GM12891 (cell line): Measurements from ENCODE around the gene THUMPD2.

Experiments
- DNase-seq: peaks from one replicate; pipeline ENCODE4 v3.0.0; 2011; ENCODE audit warnings: low spot score; ENCODE audit not compliant: insufficient read length
- FAIRE-seq: peaks from 2 replicates; lab custom pipeline; 2011; peaks lifted over from hg19 to GRCh38; lab: Jason Lieb, UNC
- PAX5 ChIP-seq: IDR thresholded peaks from 2 replicates; pipeline ENCODE4 v1.6.1; 2011; ENCODE audit warnings: low read length, moderate library complexity, mild to moderate bottlenecking; ENCODE audit not compliant: insufficient read depth, severe bottlenecking
- POLR2A ChIP-seq: IDR thresholded peaks from 2 replicates; pipeline ENCODE4 v1.6.1; 2011; ENCODE audit warnings: low read depth, low read length, control low read depth
- POLR2AphosphoS5 ChIP-seq: IDR thresholded peaks from 2 replicates; pipeline ENCODE4 v1.6.1; 2011; ENCODE audit warnings: low read depth, low read length, control low read depth
- POU2F2 ChIP-seq: IDR thresholded peaks from 2 replicates; pipeline ENCODE4 v1.6.1; 2011; ENCODE audit warnings: low read depth, mild to moderate bottlenecking, control low read depth, low read length, moderate library complexity
- SPI1 ChIP-seq: IDR thresholded peaks from 2 replicates; pipeline ENCODE4 v1.6.1; 2011; ENCODE audit warnings: low read depth, low read length, control low read depth
- TAF1 ChIP-seq: IDR thresholded peaks from 2 replicates; pipeline ENCODE4 v1.6.1; 2011; ENCODE audit warnings: low read depth, low read length, control low read depth

Gene THUMPD2

GRCh38 chr2:39724828-39725144 is 54.3 kb downstream of the THUMPD2 start:
- no peak for TF ChIP-seq TAF1
- TF ChIP-seq POLR2A, result no peak
- no peak for TF ChIP-seq POLR2AphosphoS5
- no peak for TF ChIP-seq SPI1
- no peak for TF ChIP-seq POU2F2
- no peak for TF ChIP-seq PAX5
- FAIRE-seq, result no peak
- DNase-seq, result no peak

GRCh38 chr2:39723946-39724827 is 54.9 kb downstream of the THUMPD2 start:
- DNase-seq (no peak), FAIRE-seq (no peak)
- TF ChIP-seq PAX5 (no peak), SPI1 (no peak), POLR2A (no peak), POLR2AphosphoS5 (no peak), TAF1 (no peak), POU2F2 (no peak)

GRCh38 chr2:39723497-39723896 is 55.6 kb downstream of the THUMPD2 start:
- DNase-seq (no peak), FAIRE-seq (no peak)
- TF ChIP-seq PAX5, result no peak
- no peak for TF ChIP-seq SPI1
- TF ChIP-seq POLR2AphosphoS5, result no peak
- no peak for TF ChIP-seq POU2F2
- TF ChIP-seq TAF1, result no peak
- TF ChIP-seq POLR2A, result no peak

GRCh38 chr2:39720970-39721369 is 58.1 kb downstream of the THUMPD2 start:
- no peak for FAIRE-seq
- no peak for DNase-seq
- TF ChIP-seq POLR2AphosphoS5 (no peak), SPI1 (no peak), PAX5 (no peak), POLR2A (no peak), POU2F2 (no peak)

- no peak for TF ChIP-seq TAF1
- no peak for TF ChIP-seq SPI1
- TF ChIP-seq PAX5, result no peak
- no peak for TF ChIP-seq POLR2AphosphoS5
- TF ChIP-seq POU2F2, result no peak
- no peak for TF ChIP-seq POLR2A
- DNase-seq (no peak), FAIRE-seq (no peak)
Measured at GRCh38 chr2:39719317-39719716, 59.7 kb downstream of the THUMPD2 start.

- DNase-seq (no peak), FAIRE-seq (no peak)
- no peak for TF ChIP-seq POU2F2
- TF ChIP-seq POLR2A, result no peak
- TF ChIP-seq POLR2AphosphoS5, result no peak
- TF ChIP-seq PAX5, result no peak
- no peak for TF ChIP-seq TAF1
- TF ChIP-seq SPI1, result no peak
Measured at GRCh38 chr2:39718483-39718882, 60.6 kb downstream of the THUMPD2 start.

GRCh38 chr2:39717067-39717466 is 62.0 kb downstream of the THUMPD2 start:
- no peak for DNase-seq
- no peak for FAIRE-seq
- TF ChIP-seq TAF1 (no peak), SPI1 (no peak), POLR2A (no peak), PAX5 (no peak), POLR2AphosphoS5 (no peak), POU2F2 (no peak)

GRCh38 chr2:39715822-39716221 is 63.2 kb downstream of the THUMPD2 start:
- no peak for DNase-seq
- no peak for TF ChIP-seq POU2F2
- TF ChIP-seq TAF1, result no peak
- TF ChIP-seq POLR2AphosphoS5, result no peak
- TF ChIP-seq POLR2A, result no peak
- TF ChIP-seq SPI1, result no peak
- no peak for TF ChIP-seq PAX5
- no peak for FAIRE-seq

- no peak for FAIRE-seq
- DNase-seq, result no peak
- TF ChIP-seq POLR2AphosphoS5, result no peak
- no peak for TF ChIP-seq POU2F2
- no peak for TF ChIP-seq TAF1
- no peak for TF ChIP-seq SPI1
- TF ChIP-seq POLR2A, result no peak
- TF ChIP-seq PAX5, result no peak
Measured at GRCh38 chr2:39715095-39715494, 64.0 kb downstream of the THUMPD2 start.

GRCh38 chr2:39712953-39713352 is 66.1 kb downstream of the THUMPD2 start:
- TF ChIP-seq SPI1 (no peak), POLR2A (no peak), POLR2AphosphoS5 (no peak), PAX5 (no peak), POU2F2 (no peak), TAF1 (no peak)
- DNase-seq, result no peak
- FAIRE-seq, result no peak
